Epithelial cell of esophagus (primary cell): ENCODE data around the gene SZT2.
"Not testable (repeated sequence)": the region's sequence is repeated elsewhere in the genome, so short reads cannot be mapped to it uniquely, and the experiment has no call there.

Experiments used
- DNase-seq: peaks from one replicate; pipeline ENCODE4 v3.0.0; 2010; ENCODE audit warnings: low read depth
- H3K4me3 ChIP-seq: 2 replicates; pipeline ENCODE4 v1.5.1; 2011; ENCODE audit warnings: mild to moderate bottlenecking, low read length, control low read depth
- TF ChIP-seq, protein P1 (sequence below): IDR thresholded peaks from 2 replicates; pipeline ENCODE4 v1.5.1; 2011; ENCODE audit warnings: low read depth, mild to moderate bottlenecking, low read length, control low read depth, inconsistent platforms; ENCODE audit not compliant: insufficient read depth; ENCODE audit errors: missing control alignments

SZT2 gene

DNA sequence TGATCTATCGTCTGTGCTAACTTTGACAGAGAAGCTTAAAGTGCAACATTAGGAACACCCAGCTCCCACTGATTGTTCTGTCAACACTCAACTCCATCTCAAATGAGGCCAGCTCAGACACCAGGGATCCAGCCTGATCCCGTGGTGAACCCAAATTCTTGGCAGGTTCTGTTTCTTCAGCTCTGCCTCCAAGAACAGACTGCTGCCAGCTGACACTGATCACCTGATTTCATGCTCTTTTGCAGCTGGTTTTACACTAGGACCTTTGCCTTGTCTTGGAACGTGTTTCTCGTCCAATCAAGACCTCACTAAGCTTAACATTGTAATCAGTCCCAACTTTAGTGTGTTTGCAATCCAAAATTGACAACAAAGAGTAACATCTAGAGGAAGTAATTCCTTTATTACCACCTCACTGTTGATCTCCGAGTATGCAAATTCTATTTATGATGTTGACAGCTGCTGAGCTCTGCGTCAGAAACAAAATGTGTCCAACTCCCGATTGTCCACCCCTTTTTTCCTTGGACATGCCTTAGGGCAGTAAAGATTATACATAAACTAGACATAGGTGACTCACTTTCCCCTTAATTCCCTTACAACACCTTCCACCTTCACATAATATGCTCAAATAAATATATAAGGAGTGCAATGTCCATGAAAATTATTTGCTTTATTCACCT lies 65.7 kb downstream of the SZT2 start:
- H3K4me3 ChIP-seq: no peak overlapping the region
- no peak for DNase-seq
- TF ChIP-seq, protein P1, sequence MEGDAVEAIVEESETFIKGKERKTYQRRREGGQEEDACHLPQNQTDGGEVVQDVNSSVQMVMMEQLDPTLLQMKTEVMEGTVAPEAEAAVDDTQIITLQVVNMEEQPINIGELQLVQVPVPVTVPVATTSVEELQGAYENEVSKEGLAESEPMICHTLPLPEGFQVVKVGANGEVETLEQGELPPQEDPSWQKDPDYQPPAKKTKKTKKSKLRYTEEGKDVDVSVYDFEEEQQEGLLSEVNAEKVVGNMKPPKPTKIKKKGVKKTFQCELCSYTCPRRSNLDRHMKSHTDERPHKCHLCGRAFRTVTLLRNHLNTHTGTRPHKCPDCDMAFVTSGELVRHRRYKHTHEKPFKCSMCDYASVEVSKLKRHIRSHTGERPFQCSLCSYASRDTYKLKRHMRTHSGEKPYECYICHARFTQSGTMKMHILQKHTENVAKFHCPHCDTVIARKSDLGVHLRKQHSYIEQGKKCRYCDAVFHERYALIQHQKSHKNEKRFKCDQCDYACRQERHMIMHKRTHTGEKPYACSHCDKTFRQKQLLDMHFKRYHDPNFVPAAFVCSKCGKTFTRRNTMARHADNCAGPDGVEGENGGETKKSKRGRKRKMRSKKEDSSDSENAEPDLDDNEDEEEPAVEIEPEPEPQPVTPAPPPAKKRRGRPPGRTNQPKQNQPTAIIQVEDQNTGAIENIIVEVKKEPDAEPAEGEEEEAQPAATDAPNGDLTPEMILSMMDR: no peak

DNA sequence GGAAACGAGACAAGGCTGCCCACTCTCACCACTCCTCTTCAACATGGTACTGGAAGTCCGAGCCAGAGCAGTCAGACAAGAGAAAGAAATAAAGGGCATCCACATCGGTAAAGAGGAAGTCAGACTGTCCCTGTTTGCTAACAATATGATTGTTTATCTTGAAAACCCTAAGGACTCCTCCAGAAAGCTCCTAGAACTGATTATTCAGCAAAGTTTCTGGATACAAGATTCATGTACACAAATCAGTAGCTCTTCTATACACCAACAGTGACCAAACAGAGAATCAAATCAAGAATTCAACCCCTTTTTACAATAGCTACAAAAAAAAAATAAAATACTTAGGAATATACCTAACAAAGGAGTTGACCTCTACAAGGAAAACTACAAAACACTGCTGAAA lies 68.7 kb downstream of the SZT2 start:
- not testable (repeated sequence) for H3K4me3 ChIP-seq, DNase-seq

DNA sequence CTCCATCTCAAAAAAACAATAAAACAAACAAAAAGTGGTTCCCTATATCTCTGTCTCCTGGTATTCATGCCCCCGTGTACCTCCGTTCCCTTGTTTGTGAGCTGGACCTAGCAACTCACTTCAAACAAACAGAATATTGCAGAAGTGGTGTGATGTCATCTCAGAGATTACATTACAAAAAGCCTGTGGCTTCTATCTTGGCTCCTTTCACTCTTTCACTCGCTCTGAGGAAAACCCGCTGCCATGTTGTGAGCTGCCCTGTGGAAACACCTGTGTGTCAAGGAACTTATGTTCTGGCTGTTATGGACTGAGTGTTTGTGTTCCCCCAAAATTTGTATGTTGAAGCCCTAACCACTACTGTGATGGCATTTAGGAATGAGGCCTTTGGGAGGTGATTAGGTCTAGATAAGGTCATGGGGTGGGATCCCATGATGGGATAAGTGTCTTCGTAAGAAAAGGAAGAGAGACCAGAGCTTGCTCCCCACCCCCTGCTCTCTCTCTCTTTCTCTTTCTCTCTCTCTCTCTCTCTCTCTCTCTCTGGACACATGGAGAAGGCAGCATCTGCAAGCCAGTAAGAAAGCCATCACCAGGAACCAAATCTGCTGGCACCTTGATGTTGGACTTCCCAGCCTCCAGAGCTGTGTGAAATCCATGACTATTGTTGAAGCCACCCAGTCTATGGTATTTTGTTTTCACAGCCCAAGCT lies 71.4 kb downstream of the SZT2 start:
- H3K4me3 ChIP-seq: no peak overlapping the region
- DNase-seq: no peak
- TF ChIP-seq, protein P1: no peak

DNA sequence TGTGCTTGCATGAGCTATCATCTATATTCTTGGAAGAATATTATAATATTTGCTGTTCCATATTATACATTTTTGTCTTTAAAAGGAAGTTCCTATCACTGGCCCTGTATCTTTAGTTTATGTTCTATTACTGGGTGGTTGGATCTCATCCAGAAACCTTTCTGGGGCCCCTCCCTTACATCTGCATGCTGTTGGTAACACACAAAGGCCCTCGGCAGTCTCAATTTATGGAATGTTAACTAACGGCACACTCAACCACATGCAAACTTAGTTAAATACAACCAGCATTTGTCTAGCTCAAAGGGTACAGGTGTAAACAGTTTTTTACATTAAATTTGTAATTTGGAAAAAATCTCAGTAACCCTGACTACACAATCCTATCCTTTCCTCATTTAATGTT lies 73.8 kb downstream of the SZT2 start:
- H3K4me3 ChIP-seq: no peak overlapping the region
- no peak for DNase-seq

DNA sequence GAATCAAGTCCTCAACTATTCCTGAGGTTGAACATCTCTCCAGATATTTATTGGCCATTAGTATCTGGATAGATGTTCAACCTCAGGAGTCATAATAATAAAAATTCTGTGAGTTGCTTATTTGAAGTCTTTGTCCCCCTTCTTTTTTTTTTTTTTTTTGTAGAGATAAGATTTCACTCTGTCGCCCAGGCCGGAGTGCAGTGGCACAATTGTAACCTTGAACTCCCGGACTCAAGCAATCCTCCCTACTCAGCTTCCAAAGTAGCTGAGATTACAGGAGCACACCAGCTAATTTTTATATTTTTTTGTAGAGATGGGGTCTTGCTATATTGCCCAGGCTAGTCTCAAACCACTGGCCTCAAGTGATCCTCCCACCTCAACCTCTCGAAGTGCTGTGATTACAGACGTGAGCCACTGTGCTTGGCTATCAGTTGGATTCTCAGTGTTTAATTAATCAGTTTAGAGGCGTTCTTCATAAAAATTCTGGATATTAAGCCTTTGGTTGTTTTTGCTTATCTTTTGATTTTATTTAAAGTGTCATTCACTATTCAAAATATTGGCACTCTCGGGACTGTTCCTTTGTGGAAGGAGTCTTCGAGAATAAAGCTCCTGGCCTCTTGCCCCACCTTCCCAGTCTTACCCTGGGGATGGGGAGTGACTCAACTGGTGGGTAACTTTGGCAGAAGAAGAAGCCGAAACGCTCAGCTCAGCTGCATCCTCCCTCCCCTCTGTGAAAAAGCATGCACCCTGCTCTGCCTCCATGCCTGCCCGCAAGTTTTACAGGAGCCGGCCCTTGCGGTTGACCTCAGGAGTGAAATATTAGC lies 75.2 kb downstream of the SZT2 start:
- TF ChIP-seq, protein P1: no peak
- no peak for DNase-seq

More for the DNA sequence above, 73.8 kb downstream of the SZT2 start:
- TF ChIP-seq, protein P1: no peak

DNA sequence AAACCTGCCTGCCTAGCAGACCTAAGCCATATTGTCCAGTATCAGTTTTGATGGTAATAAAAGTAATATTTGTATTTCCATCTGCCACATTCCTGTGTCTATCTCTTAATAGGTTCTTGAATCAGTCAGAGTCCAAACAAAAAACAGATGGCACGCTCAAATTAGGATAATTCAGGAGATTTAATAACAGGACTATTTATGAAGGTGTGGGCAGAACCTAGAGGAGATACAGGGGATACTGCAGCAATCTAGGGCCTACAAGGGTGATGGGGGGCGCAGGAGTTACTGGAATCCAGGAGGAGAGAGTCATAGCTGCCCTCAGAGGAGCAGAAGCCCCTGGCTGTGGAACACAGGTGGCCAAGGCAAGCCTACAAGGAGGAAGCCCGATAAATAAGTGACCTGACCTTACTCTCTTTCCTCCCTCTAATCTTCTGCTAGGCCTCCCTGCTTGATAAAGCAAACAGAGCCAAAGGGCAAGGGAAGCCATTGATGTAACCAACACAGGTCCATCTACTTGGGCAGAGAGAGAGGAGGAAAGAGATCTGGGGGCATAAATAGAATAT lies 75.9 kb downstream of the SZT2 start:
- TF ChIP-seq, protein P1: no peak
- DNase-seq: no peak
- H3K4me3 ChIP-seq: no peak overlapping the region

More for the DNA sequence above, 75.2 kb downstream of the SZT2 start:
- no peak overlapping the region for H3K4me3 ChIP-seq

DNA sequence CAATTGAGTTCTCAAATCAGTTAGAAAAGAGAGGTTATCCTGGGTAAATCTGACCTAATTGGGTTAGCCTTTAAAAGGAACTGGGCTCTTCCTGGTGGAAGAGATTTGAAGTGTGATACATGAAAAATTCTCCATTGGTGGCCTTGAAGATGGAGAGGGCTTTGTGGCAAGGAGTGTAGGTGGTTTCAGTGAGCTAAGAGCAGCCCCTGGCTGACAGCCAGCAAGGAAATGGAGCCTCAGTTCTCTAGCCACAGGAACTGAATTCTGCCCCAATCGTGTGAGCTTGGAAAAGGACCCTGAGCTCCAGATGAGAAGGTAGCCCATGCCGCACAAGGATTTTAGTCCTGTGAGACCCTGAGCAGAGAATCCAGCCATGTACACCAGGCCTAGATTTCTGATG lies 76.7 kb downstream of the SZT2 start:
- no peak overlapping the region for H3K4me3 ChIP-seq
- TF ChIP-seq, protein P1: no peak
- DNase-seq: no peak
